Type B pancreatic cell (in vitro differentiated cells): ENCODE data around the gene SLC30A3. TPM values are rescaled to one million over a fixed set of nuclear protein-coding genes. Genes with fewer than 3 reads are reported as not detected.

ENCODE experiments used
- DNase-seq: peaks from one replicate; pipeline ENCODE4 v3.0.0; 2021; ENCODE audit warnings: mixed read lengths; ENCODE audit not compliant: unreplicated experiment; ENCODE audit errors: extremely low spot score
- H3K27ac Mint-ChIP-seq: 2 replicates; pipeline ENCODE4 v1.8.0; 2021; ENCODE audit warnings: mild to moderate bottlenecking, mixed read lengths
- H3K27me3 Mint-ChIP-seq: 2 replicates; pipeline ENCODE4 v1.8.0; 2021; ENCODE audit warnings: mixed read lengths
- H3K36me3 Mint-ChIP-seq: 2 replicates; pipeline ENCODE4 v1.8.0; 2021; ENCODE audit warnings: mixed read lengths
- H3K4me1 Mint-ChIP-seq: one replicate; pipeline ENCODE4 v1.8.0; 2021; ENCODE audit warnings: mixed read lengths; ENCODE audit not compliant: unreplicated experiment
- H3K4me3 Mint-ChIP-seq: 2 replicates; pipeline ENCODE4 v1.8.0; 2021; ENCODE audit warnings: mild to moderate bottlenecking, mixed read lengths
- H3K9me3 Mint-ChIP-seq: 2 replicates; pipeline ENCODE4 v1.8.0; 2021; ENCODE audit warnings: mixed read lengths
- total RNA-seq: library from RNA; stranded (reverse); gene quantifications from 2 replicates; pipeline ENCODE4 v1.2.1, GENCODE V29; 2021; ENCODE audit warnings: low replicate concordance
- TF ChIP-seq, protein P1 (sequence below): fragments of 200-600 bp; sonication (generic); conservative IDR thresholded peaks from 2 replicates; pipeline ENCODE4 v1.5.0; 2021; ENCODE audit warnings: antibody characterized with exemption, mild to moderate bottlenecking

Gene SLC30A3
- total RNA-seq, 1 donor from 2014 or later, result 0.53 TPM

DNA sequence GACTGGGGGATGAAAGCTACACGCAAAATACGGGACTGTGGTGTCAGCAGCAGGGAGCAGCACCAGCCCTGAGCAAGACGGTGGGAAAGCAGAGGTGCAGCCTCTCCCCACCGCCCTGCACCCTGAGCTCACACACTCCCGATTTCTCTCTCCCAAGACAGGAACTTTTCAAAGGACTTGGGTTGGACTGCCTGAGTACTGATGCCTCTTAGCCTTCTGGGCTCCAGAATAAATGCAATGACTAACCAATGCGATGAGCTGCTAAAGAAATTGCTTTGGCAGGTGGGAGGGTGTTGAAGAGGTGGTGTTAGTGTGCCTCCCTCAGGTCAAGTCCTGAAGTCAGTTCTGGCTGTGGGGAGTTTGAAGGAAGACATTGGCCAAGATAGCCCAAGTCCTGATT, 29.0 kb upstream of the SLC30A3 start:
- no peak for DNase-seq
- H3K9me3 Mint-ChIP-seq, result no peaks in the 10 kb centered on the region
- H3K4me3 Mint-ChIP-seq, result no peak overlapping the region
- peaks cover 53% of the 10 kb centered on the region for H3K27me3 Mint-ChIP-seq
- no peaks in the 10 kb centered on the region for H3K36me3 Mint-ChIP-seq
- no peak overlapping the region for H3K27ac Mint-ChIP-seq
- peaks cover 7% of the 10 kb centered on the region for H3K4me1 Mint-ChIP-seq
- TF ChIP-seq, protein P1, sequence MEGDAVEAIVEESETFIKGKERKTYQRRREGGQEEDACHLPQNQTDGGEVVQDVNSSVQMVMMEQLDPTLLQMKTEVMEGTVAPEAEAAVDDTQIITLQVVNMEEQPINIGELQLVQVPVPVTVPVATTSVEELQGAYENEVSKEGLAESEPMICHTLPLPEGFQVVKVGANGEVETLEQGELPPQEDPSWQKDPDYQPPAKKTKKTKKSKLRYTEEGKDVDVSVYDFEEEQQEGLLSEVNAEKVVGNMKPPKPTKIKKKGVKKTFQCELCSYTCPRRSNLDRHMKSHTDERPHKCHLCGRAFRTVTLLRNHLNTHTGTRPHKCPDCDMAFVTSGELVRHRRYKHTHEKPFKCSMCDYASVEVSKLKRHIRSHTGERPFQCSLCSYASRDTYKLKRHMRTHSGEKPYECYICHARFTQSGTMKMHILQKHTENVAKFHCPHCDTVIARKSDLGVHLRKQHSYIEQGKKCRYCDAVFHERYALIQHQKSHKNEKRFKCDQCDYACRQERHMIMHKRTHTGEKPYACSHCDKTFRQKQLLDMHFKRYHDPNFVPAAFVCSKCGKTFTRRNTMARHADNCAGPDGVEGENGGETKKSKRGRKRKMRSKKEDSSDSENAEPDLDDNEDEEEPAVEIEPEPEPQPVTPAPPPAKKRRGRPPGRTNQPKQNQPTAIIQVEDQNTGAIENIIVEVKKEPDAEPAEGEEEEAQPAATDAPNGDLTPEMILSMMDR, result no peak

DNA sequence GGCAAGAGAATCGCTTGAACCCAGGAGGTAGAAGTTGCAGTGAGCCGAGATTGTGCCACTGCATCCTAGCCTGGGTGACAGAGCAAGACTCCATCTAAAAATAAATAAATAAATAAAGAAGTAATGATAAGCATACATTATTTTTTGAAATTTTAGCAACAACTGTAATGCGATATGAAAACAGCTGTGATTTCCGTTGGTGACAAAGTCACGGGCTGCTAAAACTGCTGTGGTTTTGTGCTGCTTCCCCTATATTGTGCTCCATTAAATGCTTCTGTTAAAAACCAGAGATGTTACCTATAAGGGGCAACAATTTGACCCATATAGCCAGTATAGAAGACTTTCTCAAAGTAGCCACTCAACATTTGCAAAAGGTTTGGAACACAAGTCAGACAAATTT, 27.7 kb upstream of the SLC30A3 start:
- peaks cover 7% of the 10 kb centered on the region for H3K4me1 Mint-ChIP-seq
- no peaks in the 10 kb centered on the region for H3K36me3 Mint-ChIP-seq
- peaks cover 57% of the 10 kb centered on the region for H3K27me3 Mint-ChIP-seq
- TF ChIP-seq, protein P1, result no peak
- no peak overlapping the region for H3K4me3 Mint-ChIP-seq
- no peaks in the 10 kb centered on the region for H3K9me3 Mint-ChIP-seq
- H3K27ac Mint-ChIP-seq, result no peak overlapping the region
- no peak for DNase-seq

DNA sequence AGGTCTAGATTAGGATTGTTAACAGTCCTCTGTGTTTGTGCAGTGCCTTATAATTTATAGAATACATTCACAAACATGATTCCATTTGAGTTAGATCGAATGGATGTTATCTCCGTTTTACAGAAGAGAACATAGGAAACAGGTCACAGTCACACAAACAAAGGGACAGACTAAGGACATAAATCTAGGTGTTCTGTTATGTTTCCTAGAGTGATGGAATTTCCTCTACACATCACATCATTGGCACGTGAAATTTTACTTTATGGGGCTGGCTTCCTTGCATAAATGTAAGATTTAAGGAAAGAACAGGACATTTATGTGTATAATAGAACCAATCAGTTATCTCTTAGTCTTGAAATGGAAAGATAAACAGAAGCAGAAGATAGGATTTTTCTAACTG, 25.8 kb upstream of the SLC30A3 start:
- Mint-ChIP-seq H3K4me1 (peaks cover 7% of the 10 kb centered on the region), H3K27me3 (peaks cover 73% of the 10 kb centered on the region), H3K9me3 (no peaks in the 10 kb centered on the region), H3K36me3 (no peaks in the 10 kb centered on the region), H3K27ac (no peak overlapping the region), H3K4me3 (no peak overlapping the region)
- TF ChIP-seq, protein P1, result no peak
- no peak for DNase-seq

DNA sequence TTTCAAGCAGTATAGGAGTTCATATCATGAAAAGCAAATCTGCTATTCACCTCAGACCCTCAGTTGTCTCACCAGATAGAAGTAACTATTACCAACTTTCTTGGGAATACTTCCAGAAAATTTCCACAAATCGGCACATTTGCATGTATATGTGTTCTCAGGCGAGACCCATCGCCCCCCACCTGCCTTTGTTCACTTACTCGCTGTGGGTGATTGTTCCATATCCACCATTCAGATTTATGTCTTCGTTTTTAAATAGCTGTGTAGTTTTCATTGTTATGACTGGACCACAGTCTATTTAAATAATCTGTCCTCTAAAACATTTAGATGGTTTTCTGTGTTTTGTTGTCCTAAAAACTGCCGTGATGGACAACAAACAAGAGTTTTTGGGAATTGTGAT, 22.6 kb upstream of the SLC30A3 start:
- H3K27me3 Mint-ChIP-seq, result peaks cover 83% of the 10 kb centered on the region
- no peak overlapping the region for H3K4me3 Mint-ChIP-seq
- H3K27ac Mint-ChIP-seq, result no peak overlapping the region
- no peaks in the 10 kb centered on the region for H3K9me3 Mint-ChIP-seq
- no peak for DNase-seq
- TF ChIP-seq, protein P1, result no peak
- H3K4me1 Mint-ChIP-seq, result no peaks in the 10 kb centered on the region
- H3K36me3 Mint-ChIP-seq, result no peaks in the 10 kb centered on the region

DNA sequence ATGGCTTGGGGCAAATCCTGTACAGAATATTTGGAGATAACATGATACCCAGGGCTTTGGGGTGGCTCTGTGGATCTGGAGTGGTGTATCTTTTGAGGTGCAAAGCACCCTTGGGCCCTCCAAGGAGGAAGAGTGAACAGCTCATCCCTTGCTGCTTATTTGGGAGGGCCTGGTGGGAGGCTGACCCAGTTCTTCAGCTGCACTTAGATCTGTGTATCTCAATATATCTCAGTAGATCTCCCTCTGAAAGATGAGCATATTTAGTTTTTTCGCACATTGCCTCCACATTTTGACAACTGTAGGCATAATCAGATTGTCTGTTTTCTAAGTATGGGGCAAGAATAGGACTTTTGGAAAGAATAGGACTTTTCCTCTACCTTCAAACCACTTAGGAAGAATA, 22.1 kb upstream of the SLC30A3 start:
- no peak for DNase-seq
- no peaks in the 10 kb centered on the region for H3K9me3 Mint-ChIP-seq
- H3K27me3 Mint-ChIP-seq, result peaks cover 84% of the 10 kb centered on the region
- H3K4me3 Mint-ChIP-seq, result no peak overlapping the region
- no peak overlapping the region for H3K27ac Mint-ChIP-seq
- no peaks in the 10 kb centered on the region for H3K36me3 Mint-ChIP-seq
- H3K4me1 Mint-ChIP-seq, result no peaks in the 10 kb centered on the region
- TF ChIP-seq, protein P1, result no peak

DNA sequence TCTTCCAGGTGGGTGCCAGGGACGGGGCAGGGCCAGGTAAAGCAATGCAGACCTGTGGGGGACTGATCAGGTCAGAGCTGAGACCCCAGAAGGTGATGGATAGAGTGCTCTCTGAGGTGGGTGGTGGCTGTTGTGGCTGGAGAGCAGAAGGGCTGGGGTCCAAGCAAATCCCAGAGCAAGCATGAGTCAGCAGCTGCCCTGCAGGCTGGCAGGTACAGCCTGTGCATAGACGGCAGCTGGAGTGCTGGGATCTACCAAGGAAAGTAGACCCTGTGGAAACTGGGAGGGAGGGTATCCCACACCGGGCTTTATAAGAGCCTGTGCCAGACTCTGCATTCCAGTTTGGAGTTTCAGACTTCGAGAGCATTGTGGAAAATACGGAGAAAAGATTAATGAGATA, 20.0 kb upstream of the SLC30A3 start:
- H3K4me3 Mint-ChIP-seq, result no peak overlapping the region
- no peak for DNase-seq
- TF ChIP-seq, protein P1, result no peak
- H3K27ac Mint-ChIP-seq, result no peak overlapping the region
- H3K4me1 Mint-ChIP-seq, result no peaks in the 10 kb centered on the region
- no peaks in the 10 kb centered on the region for H3K36me3 Mint-ChIP-seq
- peaks cover 81% of the 10 kb centered on the region for H3K27me3 Mint-ChIP-seq
- H3K9me3 Mint-ChIP-seq, result no peaks in the 10 kb centered on the region
